Heart right ventricle (tissue), 16 donors: Measurements from ENCODE around the gene GJA4. TPM values are rescaled to one million over a fixed set of nuclear protein-coding genes. Genes with fewer than 3 reads are reported as not detected.

Experiments
- ATAC-seq, 8 donors: fragments of 200-7000 bp; cut with Tn5 transposase; one replicate each; pipeline ENCODE4 v1.9.1; 2020; ENCODE audit warnings: mild to moderate bottlenecking in 8 of 8, moderate library complexity in 8 of 8, moderate number of reproducible peaks in 1 of 8
- DNase-seq, 2 donors: peaks; one replicate each; pipeline ENCODE4 v3.0.0-alpha.2; 2020
- H3K27ac ChIP-seq, 10 donors: fragments of 200-600 bp; sonication (generic) in 2 of 10; one replicate each; pipeline versions ENCODE4 v1.5.0 to v1.8.0; 2020 to 2022; ENCODE audit warnings: mild to moderate bottlenecking in 3 of 10
- H3K27me3 ChIP-seq, 7 donors: fragments of 200-600 bp; one replicate each; pipeline ENCODE4 v1.8.0; 2021 to 2022; ENCODE audit warnings: mild to moderate bottlenecking in 2 of 7
- H3K36me3 ChIP-seq, 9 donors: fragments of 200-600 bp; sonication (generic) in 1 of 9; one replicate each; pipeline versions ENCODE4 v1.5.0 to v1.8.0; 2020 to 2022; ENCODE audit warnings: mild to moderate bottlenecking in 2 of 9
- H3K4me1 ChIP-seq, 9 donors: fragments of 200-600 bp; sonication (generic) in 1 of 9; one replicate each; pipeline versions ENCODE4 v1.5.0 to v1.8.0; 2020 to 2022; ENCODE audit warnings: mild to moderate bottlenecking in 4 of 9
- H3K4me3 ChIP-seq, 10 donors: fragments of 200-600 bp; sonication (generic) in 2 of 10; one replicate each; pipeline versions ENCODE4 v1.5.0 to v1.8.0; 2020 to 2022; ENCODE audit warnings: mild to moderate bottlenecking in 7 of 10, moderate library complexity in 2 of 10
- H3K9me3 ChIP-seq, 11 donors: fragments of 200-600 bp in 10 of 11; sonication (generic) in 2 of 11; one replicate each; pipeline versions ENCODE4 v1.5.0 to v1.8.0; 2013 to 2022; ENCODE audit warnings: mild to moderate bottlenecking in 2 of 11, control low read depth in 1 of 11, moderate library complexity in 1 of 11
- WGBS, 2 donors: extraction: QIAGEN DNeasy Blood & Tissue Kit; methylation state at CpG; one replicate each; pipeline ENCODE4 v1.1.7; 2013; ENCODE audit warnings: inconsistent platforms in 1 of 2; 5-methylcytosine and 5-hydroxymethylcytosine counted together
- intact Hi-C, 10 donors: fragments of 100-400 bp; cut with DNase I; formaldehyde crosslinking; loops; one replicate each; pipeline versions ENCODE4 v1.11.1 to v1.14.2; 2022
- polyA plus RNA-seq, 2 donors: library from polyadenylated mRNA; stranded (reverse); fragments of 200-250 nt; gene quantifications; one replicate each; pipeline ENCODE4 v1.2.3, GENCODE V29; 2013
- total RNA-seq, 10 donors: library from RNA; stranded (reverse); fragmentation: NEBNext Ultra II Directional in 3 of 10; extraction: Animal tissue kit (Norgen Biotek cat#: 25700) in 3 of 10; gene quantifications; one replicate each; pipeline versions ENCODE4 v1.2.1 to v1.2.4, GENCODE V29; 2021 to 2023
- TF ChIP-seq, protein P1 (sequence below), 9 donors: fragments of 200-600 bp; sonication (generic) in 2 of 9; IDR thresholded peaks; one replicate each; pipeline versions ENCODE4 v1.5.0 to v1.8.0; 2021 to 2022; ENCODE audit warnings: antibody characterized with exemption in 9 of 9, mild to moderate bottlenecking in 5 of 9, moderate library complexity in 1 of 9
- donor health status: Arrhythmogenic right ventricular cardiomyopathy.
- donor health status: ischemic (EF 13 %, LVEDD 7.1; RV severe dilation, severe dysfunction).
- donor health status: healthy with polysubstance abuse.
- donor health status: DM: no; HTN: yes; CAD: no.
- donor health status: DM: no; HTN: no; CAD: no.
- donor health status: ischemic (EF 25% LVEDD 6.9; RV normal size, moderate dysfunction).
- donor health status: ischemic (EF 25% LVEDD 5.7; RV mildly dilated, moderate dysfunction).
- donor health status: healthy.
- donor health status: DM: yes; HTN: yes; CAD: no.
- donor health status: Ischemic cardiomyopathy.
- donor health status: ischemic (EF 35%, LVEDD 5.7; RV mildly dilated, moderate dysfunction).
- donor health status: nonischemic (EF 11% LVEDD 7.7; RV severe dilation, severe dysfunction).
- donor health status: DM: yes; HTN: yes; CAD: no.
- donor health status: PGD.
- donor health status: ischemic (EF 29% LVEDD 5.4; RV normal size, mild dysfunction).
- donor health status: nonischemic (EF 23%, LVEDD 6.1; RV moderate dilation, normal function).

Gene GJA4
- total and polyA plus RNA-seq, 12 donors: 9.0 to 50.1 (median 22.7) TPM

DNA sequence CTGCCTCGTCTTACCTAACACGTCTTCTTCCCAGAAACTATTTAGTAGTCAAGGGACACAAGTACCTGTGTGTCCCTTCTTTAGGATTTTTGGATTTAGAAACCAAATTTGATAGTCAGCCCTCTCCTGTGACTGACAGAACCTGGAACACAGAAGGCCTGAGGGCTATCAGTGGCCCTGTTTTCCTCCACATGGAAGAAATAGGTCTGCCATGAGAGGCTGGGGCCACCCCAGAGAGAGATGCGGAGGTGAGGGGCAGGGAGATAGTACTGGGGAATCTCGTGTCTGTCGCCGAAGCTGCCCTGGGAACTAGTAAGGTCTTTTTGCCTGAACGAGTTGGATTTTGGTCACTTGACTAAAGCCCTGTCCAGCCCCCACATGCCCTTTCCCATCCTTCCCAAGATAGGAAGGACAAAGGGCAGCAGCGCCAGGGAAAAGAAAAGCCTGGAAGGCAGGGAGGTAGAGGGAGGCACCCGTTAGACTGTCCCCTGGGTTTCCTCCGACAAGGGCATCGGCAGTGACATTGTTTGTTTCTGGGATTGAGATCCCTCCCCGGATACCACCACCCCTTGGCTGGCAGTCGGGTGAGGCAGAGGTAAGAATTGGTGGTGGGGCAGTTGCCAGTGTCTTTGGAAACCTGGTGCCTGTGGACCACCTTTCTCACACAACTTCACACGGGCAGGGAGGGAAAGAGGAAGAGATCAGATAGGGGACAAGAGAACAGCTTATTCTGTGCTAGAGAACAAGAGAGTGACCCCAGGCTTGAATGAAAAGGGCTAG, 46.9 kb downstream of the GJA4 start:
- TF ChIP-seq, protein P1, sequence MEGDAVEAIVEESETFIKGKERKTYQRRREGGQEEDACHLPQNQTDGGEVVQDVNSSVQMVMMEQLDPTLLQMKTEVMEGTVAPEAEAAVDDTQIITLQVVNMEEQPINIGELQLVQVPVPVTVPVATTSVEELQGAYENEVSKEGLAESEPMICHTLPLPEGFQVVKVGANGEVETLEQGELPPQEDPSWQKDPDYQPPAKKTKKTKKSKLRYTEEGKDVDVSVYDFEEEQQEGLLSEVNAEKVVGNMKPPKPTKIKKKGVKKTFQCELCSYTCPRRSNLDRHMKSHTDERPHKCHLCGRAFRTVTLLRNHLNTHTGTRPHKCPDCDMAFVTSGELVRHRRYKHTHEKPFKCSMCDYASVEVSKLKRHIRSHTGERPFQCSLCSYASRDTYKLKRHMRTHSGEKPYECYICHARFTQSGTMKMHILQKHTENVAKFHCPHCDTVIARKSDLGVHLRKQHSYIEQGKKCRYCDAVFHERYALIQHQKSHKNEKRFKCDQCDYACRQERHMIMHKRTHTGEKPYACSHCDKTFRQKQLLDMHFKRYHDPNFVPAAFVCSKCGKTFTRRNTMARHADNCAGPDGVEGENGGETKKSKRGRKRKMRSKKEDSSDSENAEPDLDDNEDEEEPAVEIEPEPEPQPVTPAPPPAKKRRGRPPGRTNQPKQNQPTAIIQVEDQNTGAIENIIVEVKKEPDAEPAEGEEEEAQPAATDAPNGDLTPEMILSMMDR (IDR thresholded peaks at IDR 0.05): no peak
- WGBS, 2 donors: 73 to 77% methylated on average over 14 of the region's 14 CpGs
- Histone ChIP-seq H3K27ac (peak overlapping the region in 6 of 10 donors; percentile 0 to 92 (median 41)), H3K9me3 (no peaks in the 10 kb centered on the region), H3K36me3 (no peaks in the 10 kb centered on the region), H3K4me3 (no peak overlapping the region), H3K4me1 (peaks cover 6 to 96% (median 61%) of the 10 kb centered on the region in 9 donors), H3K27me3 (no peaks in the 10 kb centered on the region)
- DNase-seq (no peak), ATAC-seq (no peak)
- intact Hi-C loops: no loop called here

DNA sequence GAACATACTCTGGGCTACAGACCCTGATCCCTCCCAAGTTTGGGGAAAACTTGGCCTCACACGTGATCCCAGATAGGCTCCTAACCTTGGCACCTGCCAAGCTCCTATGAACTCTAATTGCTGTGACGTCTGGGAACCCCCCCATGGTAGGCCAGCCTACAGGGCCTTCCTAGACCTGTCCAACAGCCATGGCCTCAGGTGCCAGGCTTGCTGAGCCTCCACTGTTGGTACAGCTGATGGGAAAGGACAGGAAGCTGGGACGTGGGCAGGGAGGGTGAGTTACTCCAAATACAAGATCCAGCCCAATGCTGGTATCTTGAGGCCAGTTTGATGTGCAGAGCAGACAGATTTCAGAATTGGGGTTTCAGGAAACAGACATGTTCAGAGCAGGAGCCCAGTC, 47.6 kb downstream of the GJA4 start:
- no peak overlapping the region for H3K4me3 ChIP-seq
- intact Hi-C loops: no loop called here
- no peaks in the 10 kb centered on the region for H3K9me3 ChIP-seq
- no peak for ATAC-seq
- peaks cover 9 to 96% (median 61%) of the 10 kb centered on the region in 9 donors for H3K4me1 ChIP-seq
- no peak for DNase-seq
- no peaks in the 10 kb centered on the region for H3K27me3 ChIP-seq
- H3K36me3 ChIP-seq: no peaks in the 10 kb centered on the region
- peak overlapping the region in 5 of 10 donors; percentile 21 to 92 (median 52) for H3K27ac ChIP-seq
- 90% methylated on average over 3 of the region's 3 CpGs for WGBS, 2 donors
- TF ChIP-seq, protein P1 (IDR thresholded peaks at IDR 0.05): no peak

DNA sequence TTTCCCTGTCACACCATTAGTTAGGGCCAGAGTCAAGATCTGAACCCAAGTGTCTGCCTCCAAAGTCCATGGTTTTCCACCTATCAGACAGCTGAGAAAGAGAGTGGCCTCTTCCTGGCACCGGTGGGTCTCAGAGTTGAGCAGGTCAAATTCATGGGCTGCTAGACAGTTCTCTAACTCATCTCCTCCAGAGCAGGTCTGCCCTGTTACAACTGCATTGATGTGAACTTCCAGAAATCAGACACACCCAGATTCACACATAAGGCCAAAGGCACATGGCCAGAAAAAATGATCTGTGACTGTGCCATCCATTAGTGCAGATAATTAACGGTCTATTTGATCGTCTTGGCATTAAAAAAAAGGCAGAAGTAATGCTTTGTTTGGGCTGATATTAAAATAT, 49.3 kb downstream of the GJA4 start:
- H3K4me1 ChIP-seq: peaks cover 9 to 96% (median 59%) of the 10 kb centered on the region in 9 donors
- H3K36me3 ChIP-seq: no peaks in the 10 kb centered on the region
- ATAC-seq (no peak), DNase-seq (no peak)
- TF ChIP-seq, protein P1 (IDR thresholded peaks at IDR 0.05): no peak
- peak overlapping the region in 9 of 10 donors; percentile 21 to 92 (median 78) for H3K27ac ChIP-seq
- no peaks in the 10 kb centered on the region for H3K27me3 ChIP-seq
- 50 to 52% methylated on average over 3 of the region's 3 CpGs for WGBS, 2 donors
- intact Hi-C loops: no loop called here
- no peak overlapping the region for H3K4me3 ChIP-seq
- H3K9me3 ChIP-seq: no peaks in the 10 kb centered on the region

DNA sequence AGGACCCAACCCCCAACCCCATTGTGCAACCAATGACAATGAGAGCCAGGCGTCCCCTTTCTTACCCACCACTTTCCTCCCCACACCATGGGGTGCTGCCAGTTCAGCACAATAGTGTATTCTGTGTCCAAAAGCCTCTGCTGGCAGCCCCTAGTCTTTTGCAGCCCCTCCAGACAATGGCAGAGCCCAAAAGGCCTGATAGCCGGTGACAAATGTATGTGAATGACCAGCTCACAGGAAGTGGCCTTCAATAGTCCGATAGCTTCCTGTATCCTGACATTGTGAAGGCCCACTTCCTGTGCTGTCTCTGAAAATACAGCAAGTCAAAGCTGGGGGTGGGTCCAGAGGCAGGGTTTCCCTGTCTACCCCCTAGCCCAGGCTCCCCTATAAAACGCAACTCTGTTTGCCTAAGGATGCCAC, 50.2 kb downstream of the GJA4 start:
- TF ChIP-seq, protein P1 (IDR thresholded peaks at IDR 0.05): no peak
- ATAC-seq: peak; percentile 54 to 73 (median 66)
- WGBS, 2 donors: 52 to 64% methylated on average over 4 of the region's 4 CpGs

More for the DNA sequence above, 50.2 kb downstream of the GJA4 start:
- Histone ChIP-seq H3K9me3 (no peaks in the 10 kb centered on the region), H3K36me3 (no peaks in the 10 kb centered on the region), H3K4me1 (peaks cover 5 to 96% (median 61%) of the 10 kb centered on the region in 9 donors), H3K27ac (peak overlapping the region; percentile 59 to 92 (median 77)), H3K4me3 (no peak overlapping the region), H3K27me3 (no peaks in the 10 kb centered on the region)
- peak in 1 of 2 donors; percentile 38 for DNase-seq
- intact Hi-C loops: no loop called here
